ENCODE results near the gene JMJD8. TPM values are rescaled to one million over a fixed set of nuclear protein-coding genes. Genes with fewer than 3 reads are reported as not detected.

Gene JMJD8
- total RNA-seq, 1 donor from 2014 or later: 46.1 TPM

DNA sequence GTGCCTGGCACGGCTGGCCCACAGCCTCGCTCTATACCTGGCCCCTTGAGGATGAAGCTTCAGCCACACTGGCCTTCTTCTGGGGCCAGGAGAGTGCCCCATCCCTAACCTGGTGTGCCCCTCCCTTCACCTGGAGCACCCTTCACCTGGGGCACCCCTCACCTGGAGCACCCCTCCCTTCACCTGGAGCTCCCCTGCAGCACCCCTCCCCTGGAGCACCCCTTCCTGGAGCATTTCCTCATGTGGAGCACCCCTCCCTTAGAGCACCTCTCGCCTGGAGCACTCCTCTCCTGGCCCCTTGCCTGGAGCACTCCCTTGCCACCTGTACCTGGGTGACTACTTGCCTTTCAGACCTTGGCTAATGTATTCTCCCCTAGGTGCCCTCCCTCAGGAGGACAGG, 23.9 kb upstream of the JMJD8 start:
- no peaks in the 10 kb centered on the region for H3K9me3 Mint-ChIP-seq
- peaks cover 78% of the 10 kb centered on the region for H3K27me3 Mint-ChIP-seq (ENCODE audit: low read depth)
- no peak overlapping the region for H3K4me3 Mint-ChIP-seq
- no peaks in the 10 kb centered on the region for H3K4me1 Mint-ChIP-seq
- no peak overlapping the region for H3K27ac Mint-ChIP-seq
- no peaks in the 10 kb centered on the region for H3K36me3 Mint-ChIP-seq
- TF ChIP-seq CTCF (IDR thresholded peaks at IDR 0.05; ENCODE audit: unreplicated experiment): no peak
- no peak for DNase-seq (ENCODE audit: low spot score in 2 of 2, unreplicated experiment in 2 of 2)

- H3K36me3 Mint-ChIP-seq: no peaks in the 10 kb centered on the region
- H3K4me3 Mint-ChIP-seq: no peak overlapping the region
- peaks cover 80% of the 10 kb centered on the region for H3K27me3 Mint-ChIP-seq (ENCODE audit: low read depth)
- no peaks in the 10 kb centered on the region for H3K4me1 Mint-ChIP-seq
- DNase-seq (ENCODE audit: low spot score in 2 of 2, unreplicated experiment in 2 of 2): no peak
- no peak for TF ChIP-seq CTCF (IDR thresholded peaks at IDR 0.05; ENCODE audit: unreplicated experiment)
- no peak overlapping the region for H3K27ac Mint-ChIP-seq
- H3K9me3 Mint-ChIP-seq: no peaks in the 10 kb centered on the region
Measured at GRCh38 chr16:707062-707538, 23.0 kb upstream of the JMJD8 start.

DNA sequence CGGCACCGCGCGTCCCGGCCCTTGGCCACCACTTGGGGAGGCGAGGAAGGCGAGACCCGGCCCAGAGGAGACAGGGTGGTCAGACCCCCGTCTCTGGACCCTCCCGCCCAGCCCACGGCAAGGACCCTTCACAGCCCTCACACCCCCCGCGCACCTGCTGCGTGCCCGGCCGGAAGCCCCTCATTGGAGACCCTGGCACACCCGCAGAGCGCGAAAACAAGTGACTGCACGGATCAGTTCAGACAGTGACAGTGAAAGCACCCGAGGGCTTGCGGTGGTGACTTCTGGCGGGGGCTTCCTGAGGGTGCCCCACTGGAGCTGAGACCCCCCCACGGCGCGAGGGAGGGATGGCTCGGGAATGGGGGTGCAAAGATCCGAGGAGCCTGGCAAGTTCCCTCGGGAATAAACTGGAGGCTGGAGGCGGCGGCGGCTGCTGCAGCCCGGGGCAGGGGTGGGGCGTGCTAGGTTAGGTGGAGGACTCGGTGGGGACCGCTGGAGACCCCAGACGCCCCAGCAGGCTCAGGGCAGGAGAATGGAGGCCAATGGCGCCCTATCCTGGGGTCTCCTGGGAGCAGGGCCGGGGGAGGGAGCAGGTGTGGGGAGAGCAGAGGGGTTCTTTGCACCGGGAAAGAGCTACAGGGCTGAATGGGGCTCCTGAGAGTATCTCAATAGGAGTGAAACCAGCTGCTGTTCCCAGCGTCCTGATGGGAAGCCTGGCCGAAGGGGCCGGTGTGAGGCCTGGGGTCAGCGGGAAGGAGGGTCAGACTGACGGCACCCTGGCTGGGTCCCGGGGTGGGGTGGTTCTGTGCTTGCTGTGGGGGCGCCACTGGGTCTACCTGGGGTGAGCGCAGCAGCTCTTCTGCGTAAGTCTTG, 22.3 kb upstream of the JMJD8 start:
- peak overlapping the region; percentile 22 for H3K4me3 Mint-ChIP-seq
- no peaks in the 10 kb centered on the region for H3K4me1 Mint-ChIP-seq
- H3K27me3 Mint-ChIP-seq (ENCODE audit: low read depth): peaks cover 82% of the 10 kb centered on the region
- H3K36me3 Mint-ChIP-seq: no peaks in the 10 kb centered on the region
- no peak for DNase-seq (ENCODE audit: low spot score in 2 of 2, unreplicated experiment in 2 of 2)
- no peaks in the 10 kb centered on the region for H3K9me3 Mint-ChIP-seq
- TF ChIP-seq CTCF (IDR thresholded peaks at IDR 0.05; ENCODE audit: unreplicated experiment): no peak
- no peak overlapping the region for H3K27ac Mint-ChIP-seq

DNA sequence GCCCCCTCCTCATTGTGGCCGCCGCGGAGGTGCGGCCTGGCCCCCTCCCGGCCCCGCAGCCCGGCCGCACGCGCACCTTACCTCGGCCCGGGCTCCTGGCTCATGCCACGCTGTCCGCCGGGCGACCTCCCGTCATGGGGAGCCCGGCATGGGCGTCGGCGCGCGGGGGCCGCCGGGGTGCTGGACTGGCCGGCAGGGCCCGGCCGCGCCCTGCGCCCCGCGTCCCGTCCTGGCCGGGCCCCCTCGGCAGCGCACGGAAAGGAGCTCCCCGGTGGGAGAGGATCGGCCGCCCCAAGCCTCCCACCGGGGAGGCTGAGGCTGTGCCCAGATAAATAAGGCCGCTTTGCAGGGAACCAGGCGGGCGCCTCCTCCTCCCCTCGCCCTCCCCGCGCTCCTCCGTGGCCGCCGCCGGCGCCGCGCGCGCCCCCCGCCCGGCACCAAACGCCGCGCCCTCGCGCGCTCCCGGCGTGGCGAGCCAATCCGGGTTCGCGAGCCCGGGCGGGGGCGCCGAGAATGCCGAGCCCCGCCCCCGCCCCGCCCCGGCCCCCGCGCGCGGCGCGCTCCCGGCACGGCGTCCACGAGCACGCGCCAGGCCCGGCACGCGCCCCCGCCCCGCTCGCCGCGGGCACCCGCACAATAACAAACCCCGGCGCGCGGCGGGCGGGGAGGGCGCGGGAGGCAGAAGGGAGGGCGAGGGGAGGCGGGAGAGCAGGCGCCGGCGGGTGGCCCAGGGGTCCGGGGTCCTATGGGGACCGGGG, 21.5 kb upstream of the JMJD8 start, which contains the start of gene FBXL16:
Gene FBXL16, minus strand, starts transcription at position 371 of the 758 bp plus-strand sequence. CDS start 8,396 bp downstream, outside the sequence.
- no peak for TF ChIP-seq CTCF (IDR thresholded peaks at IDR 0.05; ENCODE audit: unreplicated experiment)
- Mint-ChIP-seq H3K4me1 (no peaks in the 10 kb centered on the region), H3K27ac (no peak within 1 kb of the TSS), H3K4me3 (peak within 1 kb of the TSS; percentile 22), H3K9me3 (no peaks in the 10 kb centered on the region), H3K36me3 (no peaks in the 10 kb centered on the region), H3K27me3 (ENCODE audit: low read depth) (peaks cover 86% of the 10 kb centered on the region)
- no peak for DNase-seq (ENCODE audit: low spot score in 2 of 2, unreplicated experiment in 2 of 2)

- no peak overlapping the region for H3K27ac Mint-ChIP-seq
- no peaks in the 10 kb centered on the region for H3K36me3 Mint-ChIP-seq
- no peak for TF ChIP-seq CTCF (IDR thresholded peaks at IDR 0.05; ENCODE audit: unreplicated experiment)
- H3K4me1 Mint-ChIP-seq: no peaks in the 10 kb centered on the region
- no peak overlapping the region for H3K4me3 Mint-ChIP-seq
- no peak for DNase-seq (ENCODE audit: low spot score in 2 of 2, unreplicated experiment in 2 of 2)
- peaks cover 83% of the 10 kb centered on the region for H3K27me3 Mint-ChIP-seq (ENCODE audit: low read depth)
- no peaks in the 10 kb centered on the region for H3K9me3 Mint-ChIP-seq
Measured at GRCh38 chr16:704552-705380, 20.6 kb upstream of the JMJD8 start.

Data from mesothelial cell of epicardium (in vitro differentiated cells).